SK-N-SH (cell line): ENCODE data around the gene PLA2G3. TPM values are rescaled to one million over a fixed set of nuclear protein-coding genes. Genes with fewer than 3 reads are reported as not detected.

Experiments
- CTCF ChIA-PET: fragments of 300-600, 350-600 bp; formaldehyde crosslinking; extraction: SDS; loops from one replicate; lab custom pipeline; 2021; lab: Yijun Ruan, JAX
- POLR2A ChIA-PET: fragments of 350-600 bp; sonication (Branson Sonifier 250); formaldehyde crosslinking; extraction: SDS; loops from one replicate; lab custom pipeline; 2020; ENCODE audit warnings: antibody characterized with exemption, inconsistent platforms; lab: Yijun Ruan, JAX
- DNase-seq: peaks from one replicate; pipeline ENCODE4 v3.0.0; 2012
- H2AFZ ChIP-seq: fragments of 200-600 bp; sonication (generic); 2 replicates; pipeline ENCODE4 v1.8.1; 2016; ENCODE audit warnings: antibody characterized with exemption, mild to moderate bottlenecking, low read depth
- H3F3A ChIP-seq: fragments of 200-600 bp; sonication (generic); replicated peaks from 2 replicates; pipeline ENCODE3; 2016; ENCODE audit warnings: antibody characterized with exemption, mild to moderate bottlenecking; ENCODE audit not compliant: insufficient read depth
- H3K27ac ChIP-seq, 2 experiments: fragments of 200-500 bp in 1 of 2; fragments of 200-600 bp in 1 of 2; sonication (Bioruptor generic) in 1 of 2; sonication (generic), shearing (Covaris generic) in 1 of 2; 2 replicates each; pipeline versions ENCODE4 v1.5.1 to v1.6.1; 2014 to 2016; ENCODE audit warnings: low read depth in 2 of 2, inconsistent platforms in 1 of 2, low read length in 1 of 2, mild to moderate bottlenecking in 1 of 2, mixed read lengths in 1 of 2
- H3K27me3 ChIP-seq: fragments of 200-600 bp; sonication (generic), shearing (Covaris generic); 2 replicates; pipeline ENCODE4 v1.6.1; 2016; ENCODE audit warnings: mixed run types; ENCODE audit not compliant: insufficient read depth
- H3K36me3 ChIP-seq, 2 experiments: fragments of 200-500 bp in 1 of 2; fragments of 200-600 bp in 1 of 2; sonication (Bioruptor generic) in 1 of 2; sonication (generic) in 1 of 2; replicated peaks in 1 of 2; 2 replicates each; pipeline versions ENCODE3 to v1.5.1; 2014 to 2016; ENCODE audit warnings: low read length in 1 of 2, mild to moderate bottlenecking in 1 of 2; ENCODE audit not compliant: insufficient read depth in 2 of 2, control insufficient read depth in 1 of 2
- H3K4me1 ChIP-seq, 2 experiments: fragments of 200-500 bp in 1 of 2; fragments of 200-600 bp in 1 of 2; sonication (Bioruptor generic) in 1 of 2; sonication (generic), shearing (Covaris generic) in 1 of 2; 2 replicates each; pipeline versions ENCODE4 v1.5.1 to v1.6.1; 2014 to 2016; ENCODE audit warnings: low read depth in 1 of 2, low read length in 1 of 2, mixed run types in 1 of 2; ENCODE audit not compliant: insufficient read depth in 2 of 2, control insufficient read depth in 1 of 2
- H3K4me2 ChIP-seq: fragments of 200-600 bp; sonication (generic), shearing (Covaris generic); 2 replicates; pipeline ENCODE4 v1.6.1; 2017; ENCODE audit warnings: mixed run types
- H3K4me3 ChIP-seq, 2 experiments: fragments of 200-500 bp in 1 of 2; fragments of 200-600 bp in 1 of 2; sonication (Bioruptor generic) in 1 of 2; sonication (generic), shearing (Covaris generic) in 1 of 2; 2 replicates each; pipeline versions ENCODE4 v1.5.1 to v1.8.1; 2014 to 2016; ENCODE audit warnings: low read depth in 2 of 2, inconsistent platforms in 1 of 2, low read length in 1 of 2, mild to moderate bottlenecking in 1 of 2, mixed read lengths in 1 of 2, moderate library complexity in 1 of 2
- H3K79me2 ChIP-seq: fragments of 200-600 bp; sonication (generic); 2 replicates; pipeline ENCODE4 v1.8.1; 2017; ENCODE audit warnings: mild to moderate bottlenecking; ENCODE audit not compliant: insufficient read depth
- H3K9ac ChIP-seq: fragments of 200-600 bp; sonication (generic); 2 replicates; pipeline ENCODE4 v1.6.1; 2017; ENCODE audit warnings: mixed run types
- H3K9me2 ChIP-seq: fragments of 200-600 bp; sonication (generic); 2 replicates; pipeline ENCODE4 v1.6.1; 2017; ENCODE audit warnings: mixed run types
- H3K9me3 ChIP-seq: fragments of 200-600 bp; sonication (generic); 2 replicates; pipeline ENCODE4 v1.6.1; 2017; ENCODE audit warnings: mixed run types, mild to moderate bottlenecking, moderate library complexity
- H4K20me1 ChIP-seq: fragments of 200-600 bp; sonication (generic); 2 replicates; pipeline ENCODE4 v1.6.1; 2017; ENCODE audit warnings: mild to moderate bottlenecking, mixed run types; ENCODE audit not compliant: insufficient read depth
- EP300 ChIP-seq, 2 experiments: IDR thresholded peaks; 2 replicates each; pipeline versions ENCODE4 v1.4.0 to v1.6.1; 2012; ENCODE audit warnings: borderline replicate concordance in 1 of 2, low read depth in 1 of 2, low read length in 1 of 2
- EZH2phosphoT487 ChIP-seq: fragments of 200-600 bp; sonication (generic); IDR thresholded peaks from 2 replicates; pipeline ENCODE4 v1.6.1; 2017; ENCODE audit warnings: low read depth, mixed run types, mild to moderate bottlenecking, antibody characterized with exemption, moderate library complexity, borderline replicate concordance
- GABPA ChIP-seq: IDR thresholded peaks from 2 replicates; pipeline ENCODE4 v1.4.0; 2012; ENCODE audit warnings: low read depth, mild to moderate bottlenecking
- JUND ChIP-seq: IDR thresholded peaks from 2 replicates; pipeline ENCODE4 v1.4.0; 2012
- MAX ChIP-seq: IDR thresholded peaks from 2 replicates; pipeline ENCODE4 v1.4.0; 2012; ENCODE audit warnings: low read depth
- NFIC ChIP-seq: IDR thresholded peaks from 2 replicates; pipeline ENCODE4 v1.4.0; 2012; ENCODE audit warnings: borderline replicate concordance
- POLR2AphosphoS5 ChIP-seq: IDR thresholded peaks from 2 replicates; pipeline ENCODE4 v1.6.1; 2012; ENCODE audit warnings: low read depth, low read length
- RFX5 ChIP-seq: IDR thresholded peaks from 2 replicates; pipeline ENCODE4 v1.6.1; 2012; ENCODE audit warnings: mild to moderate bottlenecking, improper control_type of control experiment, low read length
- RXRA ChIP-seq: IDR thresholded peaks from 2 replicates; pipeline ENCODE4 v1.4.0; 2012; ENCODE audit warnings: low read depth, mild to moderate bottlenecking, borderline replicate concordance
- SIN3A ChIP-seq: IDR thresholded peaks from 2 replicates; pipeline ENCODE4 v1.6.1; 2012; ENCODE audit warnings: low read depth, mild to moderate bottlenecking, low read length, moderate library complexity, borderline replicate concordance
- SMC3 ChIP-seq: IDR thresholded peaks from 2 replicates; pipeline ENCODE4 v1.6.1; 2012; ENCODE audit warnings: low read depth, low read length, improper control_type of control experiment
- TAF1 ChIP-seq: IDR thresholded peaks from 2 replicates; pipeline ENCODE4 v1.6.1; 2012; ENCODE audit warnings: low read depth, mild to moderate bottlenecking, low read length, moderate library complexity, borderline replicate concordance
- TCF12 ChIP-seq: IDR thresholded peaks from 2 replicates; pipeline ENCODE4 v1.4.0; 2012
- USF1 ChIP-seq: IDR thresholded peaks from 2 replicates; pipeline ENCODE4 v1.4.0; 2012; ENCODE audit warnings: low read depth, borderline replicate concordance
- YY1 ChIP-seq: IDR thresholded peaks from 2 replicates; pipeline ENCODE4 v1.4.0; 2012; ENCODE audit warnings: low read depth, mild to moderate bottlenecking
- WGBS: methylation state at CpG from one replicate; pipeline ENCODE4 v1.1.6; 2017; ENCODE audit warnings: low lambda C conversion rate; 5-methylcytosine and 5-hydroxymethylcytosine counted together
- polyA plus RNA-seq, 3 experiments: library from polyadenylated mRNA; depleted of rRNA; stranded (reverse); fragments of >200 nt; gene quantifications; 2 replicates each; pipeline ENCODE4 v1.2.3, GENCODE V29; 2012
- TF ChIP-seq, protein P1 (sequence below): IDR thresholded peaks from 2 replicates; pipeline ENCODE4 v1.6.1; 2012; ENCODE audit warnings: mild to moderate bottlenecking, low read depth, low read length, moderate library complexity
- TF ChIP-seq, protein P2 (sequence below): IDR thresholded peaks from 2 replicates; pipeline ENCODE4 v1.4.0; 2012; ENCODE audit warnings: low read depth, borderline replicate concordance
- TF ChIP-seq, protein P3 (sequence below): fragments of 200-600 bp; sonication (generic); IDR thresholded peaks from 2 replicates; pipeline ENCODE4 v1.6.1; 2017; ENCODE audit warnings: antibody characterized with exemption, mild to moderate bottlenecking, moderate library complexity

The PLA2G3 gene
- polyA plus RNA-seq, 1 of the 3 experiments (the other 2 are of a cell fraction): not detected

DNA sequence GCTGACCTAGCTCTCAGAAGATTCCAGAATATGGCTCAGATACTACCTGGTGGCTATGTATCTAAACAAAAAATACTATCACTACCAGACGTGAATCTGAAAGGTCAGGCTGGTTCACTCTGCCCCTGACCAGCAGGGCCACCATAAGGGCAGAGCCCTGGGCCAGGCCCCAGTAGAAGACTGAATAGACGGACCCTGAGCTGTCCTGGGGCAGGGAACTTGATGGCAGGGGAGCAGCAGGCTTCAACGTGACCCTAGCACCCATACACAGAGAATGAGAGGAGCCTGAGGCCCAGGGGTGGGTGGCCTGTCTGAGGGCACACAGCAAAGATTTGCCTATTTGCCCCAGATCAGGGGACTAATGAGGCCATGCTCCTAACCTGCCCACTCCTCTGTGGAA, 13.0 kb upstream of the PLA2G3 start:
- no peaks in the 10 kb centered on the region for H3K36me3 ChIP-seq
- H3K4me3 ChIP-seq: no peak overlapping the region
- no peaks in the 10 kb centered on the region for H3K9me3 ChIP-seq
- ChIA-PET CTCF (interaction anchor here (2.2 kb wide), 1 partner anchor 65 kb away, joined by 5 read pairs; no protein-coding TSS in a partner anchor), POLR2A (no interaction called here)
- TF ChIP-seq JUND: no peak
- TF ChIP-seq, protein P1, sequence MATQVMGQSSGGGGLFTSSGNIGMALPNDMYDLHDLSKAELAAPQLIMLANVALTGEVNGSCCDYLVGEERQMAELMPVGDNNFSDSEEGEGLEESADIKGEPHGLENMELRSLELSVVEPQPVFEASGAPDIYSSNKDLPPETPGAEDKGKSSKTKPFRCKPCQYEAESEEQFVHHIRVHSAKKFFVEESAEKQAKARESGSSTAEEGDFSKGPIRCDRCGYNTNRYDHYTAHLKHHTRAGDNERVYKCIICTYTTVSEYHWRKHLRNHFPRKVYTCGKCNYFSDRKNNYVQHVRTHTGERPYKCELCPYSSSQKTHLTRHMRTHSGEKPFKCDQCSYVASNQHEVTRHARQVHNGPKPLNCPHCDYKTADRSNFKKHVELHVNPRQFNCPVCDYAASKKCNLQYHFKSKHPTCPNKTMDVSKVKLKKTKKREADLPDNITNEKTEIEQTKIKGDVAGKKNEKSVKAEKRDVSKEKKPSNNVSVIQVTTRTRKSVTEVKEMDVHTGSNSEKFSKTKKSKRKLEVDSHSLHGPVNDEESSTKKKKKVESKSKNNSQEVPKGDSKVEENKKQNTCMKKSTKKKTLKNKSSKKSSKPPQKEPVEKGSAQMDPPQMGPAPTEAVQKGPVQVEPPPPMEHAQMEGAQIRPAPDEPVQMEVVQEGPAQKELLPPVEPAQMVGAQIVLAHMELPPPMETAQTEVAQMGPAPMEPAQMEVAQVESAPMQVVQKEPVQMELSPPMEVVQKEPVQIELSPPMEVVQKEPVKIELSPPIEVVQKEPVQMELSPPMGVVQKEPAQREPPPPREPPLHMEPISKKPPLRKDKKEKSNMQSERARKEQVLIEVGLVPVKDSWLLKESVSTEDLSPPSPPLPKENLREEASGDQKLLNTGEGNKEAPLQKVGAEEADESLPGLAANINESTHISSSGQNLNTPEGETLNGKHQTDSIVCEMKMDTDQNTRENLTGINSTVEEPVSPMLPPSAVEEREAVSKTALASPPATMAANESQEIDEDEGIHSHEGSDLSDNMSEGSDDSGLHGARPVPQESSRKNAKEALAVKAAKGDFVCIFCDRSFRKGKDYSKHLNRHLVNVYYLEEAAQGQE: no peak
- no peak for TF ChIP-seq USF1
- TF ChIP-seq RXRA: no peak
- TF ChIP-seq EZH2phosphoT487: no peak
- TF ChIP-seq, protein P2, sequence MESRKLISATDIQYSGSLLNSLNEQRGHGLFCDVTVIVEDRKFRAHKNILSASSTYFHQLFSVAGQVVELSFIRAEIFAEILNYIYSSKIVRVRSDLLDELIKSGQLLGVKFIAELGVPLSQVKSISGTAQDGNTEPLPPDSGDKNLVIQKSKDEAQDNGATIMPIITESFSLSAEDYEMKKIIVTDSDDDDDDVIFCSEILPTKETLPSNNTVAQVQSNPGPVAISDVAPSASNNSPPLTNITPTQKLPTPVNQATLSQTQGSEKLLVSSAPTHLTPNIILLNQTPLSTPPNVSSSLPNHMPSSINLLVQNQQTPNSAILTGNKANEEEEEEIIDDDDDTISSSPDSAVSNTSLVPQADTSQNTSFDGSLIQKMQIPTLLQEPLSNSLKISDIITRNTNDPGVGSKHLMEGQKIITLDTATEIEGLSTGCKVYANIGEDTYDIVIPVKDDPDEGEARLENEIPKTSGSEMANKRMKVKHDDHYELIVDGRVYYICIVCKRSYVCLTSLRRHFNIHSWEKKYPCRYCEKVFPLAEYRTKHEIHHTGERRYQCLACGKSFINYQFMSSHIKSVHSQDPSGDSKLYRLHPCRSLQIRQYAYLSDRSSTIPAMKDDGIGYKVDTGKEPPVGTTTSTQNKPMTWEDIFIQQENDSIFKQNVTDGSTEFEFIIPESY: no peak
- no peak for TF ChIP-seq GABPA
- TF ChIP-seq SIN3A: no peak
- no peak for TF ChIP-seq POLR2AphosphoS5
- H4K20me1 ChIP-seq: no peaks in the 10 kb centered on the region
- no peak for DNase-seq
- 0% methylated on average over 1 of the region's 3 CpGs for WGBS
- peaks cover 0 to 10% of the 10 kb centered on the region in 2 experiments; a peak in 2 of 4 replicates for H3K4me1 ChIP-seq
- no peaks in the 10 kb centered on the region for H3K27me3 ChIP-seq
- no peak overlapping the region for H3K27ac ChIP-seq
- no peaks in the 10 kb centered on the region for H3K79me2 ChIP-seq
- H3K9ac ChIP-seq: no peak overlapping the region
- no peak overlapping the region for H3K4me2 ChIP-seq
- H3K9me2 ChIP-seq: no peaks in the 10 kb centered on the region
- H3F3A ChIP-seq: peaks cover 16% of the 10 kb centered on the region
- H2AFZ ChIP-seq: no peak overlapping the region

- H3K36me3 ChIP-seq: no peaks in the 10 kb centered on the region
- WGBS: 94% methylated on average over 2 of the region's 2 CpGs
- no peaks in the 10 kb centered on the region for H3K9me2 ChIP-seq
- CTCF ChIA-PET: interaction anchor here (0.7 to 6.6 kb wide), 5 partner anchors 9 to 79 kb away, joined by 4 to 53 read pairs (median 5); partner anchors contain the start of genes RNF185 and SELENOM
- no peak for DNase-seq
- POLR2A ChIA-PET: no interaction called here
- H3K27ac ChIP-seq: no peak overlapping the region
- no peak overlapping the region for H2AFZ ChIP-seq
- no peak overlapping the region for H3K4me3 ChIP-seq
- H3K9ac ChIP-seq: no peak overlapping the region
- peaks cover 0 to 10% of the 10 kb centered on the region in 2 experiments; a peak in 2 of 4 replicates for H3K4me1 ChIP-seq
- H3F3A ChIP-seq: peaks cover 10% of the 10 kb centered on the region
- H3K27me3 ChIP-seq: no peaks in the 10 kb centered on the region
- H3K9me3 ChIP-seq: 0 out of 2 replicates have a peak, but pooled peaks cover 3% of the 10 kb centered on the region
- TF ChIP-seq MAX (no peak), JUND (no peak), TCF12 (no peak), TAF1 (no peak), YY1 (no peak), RFX5 (no peak), EP300 (IDR thresholded peaks at IDR 0.05; ENCODE audit: borderline replicate concordance in 1 of 2, low read depth in 1 of 2, low read length in 1 of 2) (no peak), SMC3 (no peak), NFIC (no peak)
- TF ChIP-seq, protein P3, sequence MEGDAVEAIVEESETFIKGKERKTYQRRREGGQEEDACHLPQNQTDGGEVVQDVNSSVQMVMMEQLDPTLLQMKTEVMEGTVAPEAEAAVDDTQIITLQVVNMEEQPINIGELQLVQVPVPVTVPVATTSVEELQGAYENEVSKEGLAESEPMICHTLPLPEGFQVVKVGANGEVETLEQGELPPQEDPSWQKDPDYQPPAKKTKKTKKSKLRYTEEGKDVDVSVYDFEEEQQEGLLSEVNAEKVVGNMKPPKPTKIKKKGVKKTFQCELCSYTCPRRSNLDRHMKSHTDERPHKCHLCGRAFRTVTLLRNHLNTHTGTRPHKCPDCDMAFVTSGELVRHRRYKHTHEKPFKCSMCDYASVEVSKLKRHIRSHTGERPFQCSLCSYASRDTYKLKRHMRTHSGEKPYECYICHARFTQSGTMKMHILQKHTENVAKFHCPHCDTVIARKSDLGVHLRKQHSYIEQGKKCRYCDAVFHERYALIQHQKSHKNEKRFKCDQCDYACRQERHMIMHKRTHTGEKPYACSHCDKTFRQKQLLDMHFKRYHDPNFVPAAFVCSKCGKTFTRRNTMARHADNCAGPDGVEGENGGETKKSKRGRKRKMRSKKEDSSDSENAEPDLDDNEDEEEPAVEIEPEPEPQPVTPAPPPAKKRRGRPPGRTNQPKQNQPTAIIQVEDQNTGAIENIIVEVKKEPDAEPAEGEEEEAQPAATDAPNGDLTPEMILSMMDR: no peak
- H3K4me2 ChIP-seq: no peak overlapping the region
- no peaks in the 10 kb centered on the region for H3K79me2 ChIP-seq
- no peaks in the 10 kb centered on the region for H4K20me1 ChIP-seq
Measured at GRCh38 chr22:31151872-31152271, 11.6 kb upstream of the PLA2G3 start.
